Measurements from ENCODE around the gene CDCA4. TPM values are rescaled to one million over a fixed set of nuclear protein-coding genes. Genes with fewer than 3 reads are reported as not detected.

Gene CDCA4
- total and polyA plus RNA-seq, 10 of the 15 experiments (the other 5 are each of a cell fraction or from before 2014, with no cell fraction given) = 10.4 to 64.0 (median 52.1) TPM

- TF ChIP-seq BMI1 (IDR thresholded peaks at IDR 0.05; ENCODE audit: borderline replicate concordance) = no peak
- TF ChIP-seq BCLAF1 (IDR thresholded peaks at IDR 0.05) = no peak
- TF ChIP-seq PBX3 (IDR thresholded peaks at IDR 0.05; ENCODE audit: insufficient replicate concordance, low read depth, low read length) = no peak
- TF ChIP-seq HDGF (IDR thresholded peaks at IDR 0.05) = no peak
- no peak; the same call in 1 of the 2 replicates for TF ChIP-seq MXI1 (IDR thresholded peaks at IDR 0.05; ENCODE audit: low read depth, low read length)
- TF ChIP-seq IRF5 (IDR thresholded peaks at IDR 0.05; ENCODE audit: borderline replicate concordance) = no peak
- TF ChIP-seq NFXL1 (IDR thresholded peaks at IDR 0.05; ENCODE audit: borderline replicate concordance) = no peak
- no peak for TF ChIP-seq ASH2L (IDR thresholded peaks at IDR 0.05; ENCODE audit: borderline replicate concordance, low read depth)
- no peak for TF ChIP-seq GABPA (IDR thresholded peaks at IDR 0.05; ENCODE audit: low read depth)
- TF ChIP-seq POLR2AphosphoS5 (IDR thresholded peaks at IDR 0.05; ENCODE audit: low read length) = no peak
- no peak for TF ChIP-seq HDAC6 (IDR thresholded peaks at IDR 0.05; ENCODE audit: unreplicated experiment)
- no peak for TF ChIP-seq ESRRA (IDR thresholded peaks at IDR 0.05; ENCODE audit: low read length)
- no peak for TF ChIP-seq HCFC1 (IDR thresholded peaks at IDR 0.05; ENCODE audit: low read length)
- TF ChIP-seq TCF3 (IDR thresholded peaks at IDR 0.05; ENCODE audit: borderline replicate concordance, insufficient read depth, low read depth, low read length) = no peak
- TF ChIP-seq SRF (IDR thresholded peaks at IDR 0.05; ENCODE audit: low read depth in 2 of 2, low read length in 2 of 2) = no peak
- no peak for TF ChIP-seq HDAC2 (IDR thresholded peaks at IDR 0.05)
- no peak for TF ChIP-seq SIN3A (IDR thresholded peaks at IDR 0.05; ENCODE audit: low read depth, low read length)
- TF ChIP-seq FOS (IDR thresholded peaks at IDR 0.05; ENCODE audit: borderline replicate concordance, extremely low read depth, insufficient read length) = no peak
- no peak for TF ChIP-seq JUNB (IDR thresholded peaks at IDR 0.05)
- TF ChIP-seq MLLT1 (IDR thresholded peaks at IDR 0.05) = no peak
These were observed 45.6 kb upstream of the CDCA4 start (continued) for GRCh38 chr14:105066240-105067071.

Data from GM12878 (cell line).